Fibroblast of upper back skin (primary cell): ENCODE measurements around the gene TSPAN12.

Source experiments
- DNase-seq: peaks from one replicate; pipeline ENCODE4 v3.0.0-alpha.2; 2013

TSPAN12 gene

DNA sequence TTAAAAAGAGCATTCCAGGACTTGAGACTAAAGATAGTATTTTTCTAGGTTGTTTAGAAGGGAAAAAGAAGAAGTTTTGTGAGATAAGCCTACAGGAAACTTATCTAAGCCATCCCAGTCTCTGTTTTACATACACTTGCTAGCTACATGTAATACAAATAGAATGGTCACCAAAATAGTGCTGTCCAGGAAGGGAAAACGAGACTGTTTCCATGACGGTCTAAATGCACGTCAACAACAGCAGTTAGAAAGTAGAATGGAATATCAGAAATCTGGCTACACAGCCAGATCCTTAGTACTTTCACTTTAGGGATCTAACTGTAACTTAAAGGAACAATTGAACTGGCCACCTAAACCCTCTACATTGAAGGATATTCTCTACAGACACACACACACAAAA is 117.6 kb downstream of the TSPAN12 start:
- DNase-seq, result no peak

- no peak for DNase-seq
Measured at GRCh38 chr7:120738816-120739215, 119.1 kb downstream of the TSPAN12 start.
